Tibial nerve (tissue), 4 donors: Measurements from ENCODE around the gene ZMYND8. TPM values are rescaled to one million over a fixed set of nuclear protein-coding genes. Genes with fewer than 3 reads are reported as not detected.

Source experiments
- DNase-seq, 2 donors: peaks; one replicate each; pipeline ENCODE4 v3.0.0-alpha.2; 2019; ENCODE audit warnings: low spot score in 2 of 2
- H3K27ac ChIP-seq, 4 donors: fragments of 200-600 bp; sonication (generic) in 3 of 4; one replicate each; pipeline ENCODE4 v1.5.1; 2017 to 2019; ENCODE audit warnings: mild to moderate bottlenecking in 1 of 4
- H3K27me3 ChIP-seq, 2 donors: fragments of 200-600 bp; sonication (generic) in 1 of 2; one replicate each; pipeline versions ENCODE4 v1.5.1 to v1.6.0; 2017 to 2019
- H3K36me3 ChIP-seq, 3 donors: fragments of 200-600 bp; sonication (generic); one replicate each; pipeline ENCODE4 v1.5.1; 2018 to 2019
- H3K4me1 ChIP-seq, 4 donors: fragments of 200-600 bp; sonication (generic) in 3 of 4; one replicate each; pipeline ENCODE4 v1.5.1; 2017 to 2019
- H3K4me3 ChIP-seq, 4 donors: fragments of 200-600 bp; sonication (generic) in 3 of 4; one replicate each; pipeline ENCODE4 v1.5.1; 2017 to 2019; ENCODE audit warnings: mild to moderate bottlenecking in 1 of 4, moderate library complexity in 1 of 4
- H3K9me3 ChIP-seq, 4 donors: fragments of 200-600 bp; sonication (generic) in 3 of 4; one replicate each; pipeline ENCODE4 v1.5.1; 2017 to 2019
- EP300 ChIP-seq, 2 donors: sonication (generic); formaldehyde crosslinking; IDR thresholded peaks; one replicate each; pipeline ENCODE4 v1.6.1; 2017; ENCODE audit warnings: antibody characterized with exemption in 2 of 2, mild to moderate bottlenecking in 1 of 2
- POLR2A ChIP-seq, 2 donors: fragments of 450-650 bp; IDR thresholded peaks; one replicate each; pipeline ENCODE4 v1.6.1; 2017; ENCODE audit warnings: antibody characterized with exemption in 2 of 2, mild to moderate bottlenecking in 2 of 2, moderate library complexity in 2 of 2
- WGBS, 2 donors: methylation state at CpG; one replicate each; pipeline ENCODE4 v1.1.5; 2018; 5-methylcytosine and 5-hydroxymethylcytosine counted together
- total RNA-seq, 4 donors: library from RNA; depleted of rRNA; stranded (reverse); fragments of >200 nt; gene quantifications; one replicate each; pipeline ENCODE4 v1.1.0, GENCODE V29; 2016
- TF ChIP-seq, protein P1 (sequence below), 5 experiments: fragments of 200-600 bp in 3 of 5; fragments of 450-650 bp in 2 of 5; sonication (generic) in 3 of 5; IDR thresholded peaks; one replicate each; pipeline ENCODE4 v1.5.1; 2016 to 2019; ENCODE audit warnings: antibody characterized with exemption in 5 of 5, mild to moderate bottlenecking in 3 of 5, moderate library complexity in 2 of 5

The ZMYND8 gene
- total RNA-seq, 4 donors from 2014 or later = 45.3 to 69.9 (median 49.8) TPM

DNA sequence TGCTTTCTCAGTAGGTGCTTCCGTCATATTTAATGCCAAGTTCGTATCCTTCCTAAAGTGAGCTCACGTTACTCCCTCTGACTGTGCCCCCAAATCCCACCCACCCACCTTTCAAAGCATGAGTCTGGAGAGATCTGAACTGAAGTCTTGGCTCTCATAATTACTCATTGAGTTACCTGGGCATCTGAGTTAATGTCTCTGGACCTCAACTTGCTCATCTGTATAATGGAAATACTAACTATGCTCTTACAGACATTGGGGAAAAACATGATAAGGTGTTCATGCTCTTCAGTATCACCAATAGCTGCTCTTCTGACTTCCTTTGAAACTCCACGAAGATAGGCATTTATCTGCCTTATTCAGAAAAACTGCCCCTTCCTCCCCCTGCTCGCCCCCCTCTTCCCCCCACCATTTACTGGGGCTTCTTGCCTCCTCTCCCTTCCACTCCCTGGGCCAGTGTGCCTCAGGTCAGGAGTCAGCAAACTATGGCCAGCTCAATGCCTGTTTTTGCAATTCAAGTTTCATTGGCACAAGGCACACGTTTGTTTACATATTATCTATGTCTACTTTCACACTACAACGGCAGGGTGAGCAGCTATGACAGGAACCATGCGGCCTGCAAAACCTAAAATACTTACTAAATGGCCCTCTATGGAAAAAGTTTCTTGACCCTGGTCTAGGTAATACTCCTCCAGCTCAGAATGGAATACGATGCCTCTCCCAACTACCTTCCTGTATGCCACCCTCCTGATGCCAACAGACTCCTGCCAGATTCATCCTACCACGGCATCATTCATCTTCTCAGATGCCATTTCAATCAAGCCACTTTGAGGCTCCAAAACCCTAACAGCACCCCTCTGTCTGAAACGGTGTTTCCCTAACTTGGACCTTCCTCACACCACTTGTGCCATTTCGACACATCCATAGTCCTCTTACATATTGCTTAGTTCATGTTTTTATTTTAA is 138.7 kb downstream of the ZMYND8 start:
- WGBS, 2 donors = 86 to 87% methylated on average over 12 of the region's 12 CpGs
- H3K4me3 ChIP-seq = no peak overlapping the region
- no peak for TF ChIP-seq EP300 (IDR thresholded peaks at IDR 0.05)
- TF ChIP-seq, protein P1, sequence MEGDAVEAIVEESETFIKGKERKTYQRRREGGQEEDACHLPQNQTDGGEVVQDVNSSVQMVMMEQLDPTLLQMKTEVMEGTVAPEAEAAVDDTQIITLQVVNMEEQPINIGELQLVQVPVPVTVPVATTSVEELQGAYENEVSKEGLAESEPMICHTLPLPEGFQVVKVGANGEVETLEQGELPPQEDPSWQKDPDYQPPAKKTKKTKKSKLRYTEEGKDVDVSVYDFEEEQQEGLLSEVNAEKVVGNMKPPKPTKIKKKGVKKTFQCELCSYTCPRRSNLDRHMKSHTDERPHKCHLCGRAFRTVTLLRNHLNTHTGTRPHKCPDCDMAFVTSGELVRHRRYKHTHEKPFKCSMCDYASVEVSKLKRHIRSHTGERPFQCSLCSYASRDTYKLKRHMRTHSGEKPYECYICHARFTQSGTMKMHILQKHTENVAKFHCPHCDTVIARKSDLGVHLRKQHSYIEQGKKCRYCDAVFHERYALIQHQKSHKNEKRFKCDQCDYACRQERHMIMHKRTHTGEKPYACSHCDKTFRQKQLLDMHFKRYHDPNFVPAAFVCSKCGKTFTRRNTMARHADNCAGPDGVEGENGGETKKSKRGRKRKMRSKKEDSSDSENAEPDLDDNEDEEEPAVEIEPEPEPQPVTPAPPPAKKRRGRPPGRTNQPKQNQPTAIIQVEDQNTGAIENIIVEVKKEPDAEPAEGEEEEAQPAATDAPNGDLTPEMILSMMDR (IDR thresholded peaks at IDR 0.05) = no peak
- no peak for TF ChIP-seq POLR2A (IDR thresholded peaks at IDR 0.05)
- H3K27me3 ChIP-seq = no peaks in the 10 kb centered on the region
- H3K27ac ChIP-seq = no peak overlapping the region
- no peaks in the 10 kb centered on the region for H3K9me3 ChIP-seq
- peaks cover 0 to 94% (median 0%) of the 10 kb centered on the region in 3 donors for H3K36me3 ChIP-seq
- no peak for DNase-seq
- no peaks in the 10 kb centered on the region for H3K4me1 ChIP-seq

- Histone ChIP-seq H3K4me1 (no peaks in the 10 kb centered on the region), H3K36me3 (peaks cover 0 to 94% (median 6%) of the 10 kb centered on the region in 3 donors), H3K27ac (no peak overlapping the region), H3K4me3 (no peak overlapping the region), H3K27me3 (no peaks in the 10 kb centered on the region), H3K9me3 (no peaks in the 10 kb centered on the region)
- TF ChIP-seq, protein P1 (IDR thresholded peaks at IDR 0.05) = no peak
- no peak for TF ChIP-seq POLR2A (IDR thresholded peaks at IDR 0.05)
- no peak for TF ChIP-seq EP300 (IDR thresholded peaks at IDR 0.05)
- 80 to 83% methylated on average over 7 of the region's 7 CpGs for WGBS, 2 donors
- DNase-seq = no peak
These were observed 139.6 kb downstream of the ZMYND8 start for GRCh38 chr20:47216819-47217410.

DNA sequence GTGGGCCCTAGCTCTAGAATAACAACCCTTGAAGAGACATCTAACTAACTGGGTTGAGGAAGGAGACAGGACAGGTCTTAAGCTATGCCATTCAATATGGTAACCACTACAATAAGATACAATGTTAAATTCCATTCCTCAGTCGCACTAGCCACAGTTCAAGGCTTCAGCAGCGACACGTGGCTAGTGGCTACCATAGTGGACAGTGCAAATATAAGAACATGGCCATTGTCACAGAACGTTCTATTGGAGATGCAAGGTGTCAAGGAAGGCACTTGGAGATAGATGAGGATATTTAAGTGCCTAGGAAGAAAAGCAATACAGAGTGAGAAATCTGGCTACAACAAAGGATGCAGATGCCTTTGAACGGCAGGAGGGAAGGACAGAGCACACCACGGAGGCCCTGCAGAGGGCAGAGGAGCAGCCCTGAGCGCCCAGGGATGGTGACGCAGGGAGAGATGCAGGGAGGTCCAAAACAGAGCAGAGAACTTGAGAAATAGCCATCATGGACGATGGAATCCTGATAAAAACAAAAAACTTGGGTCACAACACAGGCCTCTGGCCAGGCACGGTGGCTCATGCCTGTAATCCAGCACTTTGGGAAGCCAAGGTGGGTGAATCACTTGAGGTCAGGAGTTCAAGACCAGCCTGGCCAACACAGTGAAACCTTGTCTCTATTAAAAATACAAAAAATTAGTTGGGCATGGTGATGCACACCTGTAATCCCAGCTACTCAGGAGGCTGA is 140.7 kb downstream of the ZMYND8 start:
- 91 to 93% methylated on average over 10 of the region's 10 CpGs for WGBS, 2 donors
- no peak overlapping the region for H3K27ac ChIP-seq
- no peaks in the 10 kb centered on the region for H3K9me3 ChIP-seq
- peaks cover 0 to 94% (median 12%) of the 10 kb centered on the region in 3 donors for H3K36me3 ChIP-seq
- no peak overlapping the region for H3K4me3 ChIP-seq
- DNase-seq = no peak
- no peaks in the 10 kb centered on the region for H3K4me1 ChIP-seq
- H3K27me3 ChIP-seq = no peaks in the 10 kb centered on the region
- TF ChIP-seq, protein P1 (IDR thresholded peaks at IDR 0.05) = no peak
- TF ChIP-seq EP300 (IDR thresholded peaks at IDR 0.05) (no peak), POLR2A (IDR thresholded peaks at IDR 0.05) (no peak)

DNA sequence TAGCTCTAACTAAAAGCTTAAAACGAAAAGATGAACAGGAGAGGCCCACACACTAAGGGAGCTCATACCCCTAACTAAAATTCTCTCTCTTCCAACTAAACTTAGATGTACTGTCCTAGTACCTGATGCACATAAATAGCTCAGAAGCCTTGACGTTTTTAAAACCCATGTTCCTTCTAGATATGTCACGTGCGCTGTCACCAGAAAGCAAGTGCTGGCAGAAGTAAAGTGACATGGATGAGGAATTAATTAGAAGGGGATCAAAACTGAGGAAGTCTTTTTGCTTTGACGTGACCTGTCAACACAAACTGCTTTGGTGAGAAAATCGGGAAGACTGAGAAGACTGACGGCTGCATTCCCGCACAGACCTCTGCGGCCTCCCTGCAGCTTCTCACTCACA is 142.5 kb downstream of the ZMYND8 start:
- 93 to 94% methylated on average over 9 of the region's 9 CpGs for WGBS, 2 donors
- Histone ChIP-seq H3K36me3 (peaks cover 0 to 97% (median 16%) of the 10 kb centered on the region in 3 donors), H3K9me3 (no peaks in the 10 kb centered on the region), H3K4me1 (no peaks in the 10 kb centered on the region), H3K27me3 (no peaks in the 10 kb centered on the region), H3K4me3 (no peak overlapping the region), H3K27ac (no peak overlapping the region)
- TF ChIP-seq, protein P1 (IDR thresholded peaks at IDR 0.05) = no peak
- TF ChIP-seq EP300 (IDR thresholded peaks at IDR 0.05) (no peak), POLR2A (IDR thresholded peaks at IDR 0.05) (no peak)
- no peak for DNase-seq
